NCI-H510A (cell line): ENCODE data around the gene POLL.
"Not testable (repeated sequence)": the region's sequence is repeated elsewhere in the genome, so short reads cannot be mapped to it uniquely, and the experiment has no call there.

Experiments
- DNase-seq: peaks from one replicate; lab custom pipeline; 2025; lab: John Stamatoyannopoulos, UW

Gene POLL

DNA sequence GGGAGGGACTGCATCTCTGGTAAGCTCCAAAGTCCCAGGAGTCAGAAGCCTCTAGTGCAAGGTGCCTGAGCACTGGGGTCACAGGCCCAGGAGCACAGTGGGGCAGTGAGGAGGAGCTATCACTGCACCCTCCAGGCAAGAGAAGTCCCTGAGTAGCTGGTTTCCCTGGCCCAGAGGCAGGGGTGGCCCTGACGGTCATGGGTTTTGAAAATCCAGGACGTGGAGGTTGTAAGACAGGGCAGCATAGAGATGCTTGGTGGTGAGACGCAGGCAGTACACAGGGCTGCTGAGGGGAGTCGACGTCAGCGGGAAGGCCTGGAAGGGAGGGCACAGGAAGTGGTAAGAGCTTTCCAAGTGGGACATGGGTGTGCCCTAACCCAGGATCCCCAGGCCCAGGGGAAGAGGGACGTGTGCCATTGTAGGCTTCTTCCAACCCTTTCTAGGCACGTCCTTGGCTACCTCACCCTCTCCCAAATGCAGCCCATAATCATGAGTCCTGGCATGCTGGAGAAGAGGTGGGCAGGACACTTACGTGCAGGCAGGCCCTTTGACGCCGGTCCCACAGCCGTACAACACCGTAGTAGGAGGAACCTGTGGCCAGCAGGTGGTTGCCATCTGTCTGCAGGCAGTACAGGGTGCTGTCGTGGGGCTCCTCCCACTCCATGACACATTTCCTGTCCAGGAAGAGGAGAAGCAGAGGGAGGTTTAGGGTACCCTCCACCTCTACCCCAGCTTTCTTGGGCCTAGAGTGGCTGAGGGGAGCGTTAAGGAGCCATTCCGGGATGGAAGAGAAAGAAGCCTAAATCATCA, 23.2 kb upstream of the POLL start:
- DNase-seq: no peak

DNA sequence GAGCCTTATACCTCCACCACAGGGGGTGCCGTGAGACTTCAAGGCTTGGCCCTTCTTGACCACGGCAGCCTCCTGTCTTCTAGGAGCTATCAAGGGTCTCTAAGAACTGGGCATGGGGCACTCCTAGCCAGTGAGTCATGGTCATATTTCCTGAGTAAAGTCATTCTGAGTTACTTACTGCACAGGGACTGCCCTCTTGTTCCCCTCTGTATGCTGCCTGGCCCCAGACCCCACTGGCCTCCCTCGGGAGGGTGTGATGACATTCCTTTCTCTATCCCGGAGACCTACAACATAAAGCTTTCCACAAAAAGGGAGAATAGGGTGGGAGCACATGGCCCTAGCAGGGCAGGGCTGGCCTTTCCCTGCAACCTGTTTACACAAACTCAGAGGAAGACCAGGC, 21.4 kb upstream of the POLL start:
- DNase-seq: no peak

DNA sequence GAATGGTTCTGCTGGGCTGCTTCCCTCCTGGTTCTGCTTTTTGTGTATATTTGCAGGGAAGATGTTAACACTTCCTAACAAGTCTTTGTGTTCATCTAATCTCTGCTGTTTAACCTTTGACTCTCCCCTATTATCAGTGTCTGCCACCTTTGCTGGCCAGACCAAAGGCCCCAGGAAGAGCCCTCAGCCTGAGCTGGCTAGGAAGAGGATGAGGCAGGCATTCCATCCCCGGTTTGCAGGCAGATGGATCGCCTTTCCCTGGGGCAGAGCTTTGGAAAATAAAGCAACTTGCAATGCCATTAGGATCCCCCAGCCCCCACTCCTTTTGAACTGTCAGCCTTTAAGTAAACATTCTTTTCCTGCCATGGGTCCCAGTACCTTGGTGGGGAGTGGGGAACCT, 19.1 kb upstream of the POLL start:
- no peak for DNase-seq

DNA sequence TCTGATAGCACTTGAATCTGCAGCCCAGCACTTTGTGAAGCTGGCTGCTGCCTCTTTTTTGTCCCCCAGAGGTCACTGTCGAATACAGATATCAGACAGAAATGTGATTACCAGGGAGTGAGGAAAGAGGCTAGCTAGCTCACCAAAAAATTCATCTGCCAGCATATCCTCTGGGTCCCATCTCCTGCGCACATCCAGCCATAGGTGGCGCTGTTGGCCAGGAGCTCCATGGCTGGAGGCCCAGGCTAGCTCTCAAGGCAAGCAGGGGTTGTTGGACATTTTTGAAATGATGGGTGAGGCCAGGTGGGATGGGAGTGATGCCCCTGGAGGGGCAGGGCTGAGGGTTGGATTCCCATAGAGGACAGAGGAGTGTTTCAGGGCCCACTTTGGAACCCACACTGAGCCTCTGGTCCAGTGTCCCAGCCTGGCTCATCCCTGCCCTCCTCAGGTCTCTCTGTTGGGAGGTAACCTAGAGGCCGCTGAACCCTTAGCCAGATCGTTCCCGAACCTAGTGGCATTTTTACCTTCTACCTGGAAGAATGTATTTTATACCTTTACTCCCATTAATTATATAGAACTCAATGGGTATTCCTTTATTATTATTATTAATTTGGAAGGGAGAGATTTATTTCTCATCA, 14.8 kb upstream of the POLL start:
- DNase-seq: peak; percentile 35

DNA sequence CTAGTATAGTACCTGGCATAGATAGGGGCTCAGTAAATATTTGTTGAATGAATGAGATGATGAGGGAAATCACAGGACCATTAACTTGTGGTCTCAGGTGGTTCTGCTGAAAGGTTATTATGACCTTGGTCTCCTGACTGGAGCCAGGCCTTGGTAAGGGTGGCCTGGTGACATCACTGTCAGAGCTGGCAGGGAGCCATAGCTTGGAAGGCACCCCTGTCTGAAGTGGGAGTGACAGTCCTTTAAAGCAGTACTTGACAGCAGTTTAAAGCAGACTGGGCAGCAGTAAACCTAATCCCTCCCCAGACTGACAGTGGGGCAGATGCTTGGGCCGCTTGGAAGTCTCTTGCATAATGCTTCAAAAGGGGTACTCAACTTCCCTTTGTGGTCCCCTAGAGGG, 13.5 kb upstream of the POLL start:
- DNase-seq: peak; percentile 62

DNA sequence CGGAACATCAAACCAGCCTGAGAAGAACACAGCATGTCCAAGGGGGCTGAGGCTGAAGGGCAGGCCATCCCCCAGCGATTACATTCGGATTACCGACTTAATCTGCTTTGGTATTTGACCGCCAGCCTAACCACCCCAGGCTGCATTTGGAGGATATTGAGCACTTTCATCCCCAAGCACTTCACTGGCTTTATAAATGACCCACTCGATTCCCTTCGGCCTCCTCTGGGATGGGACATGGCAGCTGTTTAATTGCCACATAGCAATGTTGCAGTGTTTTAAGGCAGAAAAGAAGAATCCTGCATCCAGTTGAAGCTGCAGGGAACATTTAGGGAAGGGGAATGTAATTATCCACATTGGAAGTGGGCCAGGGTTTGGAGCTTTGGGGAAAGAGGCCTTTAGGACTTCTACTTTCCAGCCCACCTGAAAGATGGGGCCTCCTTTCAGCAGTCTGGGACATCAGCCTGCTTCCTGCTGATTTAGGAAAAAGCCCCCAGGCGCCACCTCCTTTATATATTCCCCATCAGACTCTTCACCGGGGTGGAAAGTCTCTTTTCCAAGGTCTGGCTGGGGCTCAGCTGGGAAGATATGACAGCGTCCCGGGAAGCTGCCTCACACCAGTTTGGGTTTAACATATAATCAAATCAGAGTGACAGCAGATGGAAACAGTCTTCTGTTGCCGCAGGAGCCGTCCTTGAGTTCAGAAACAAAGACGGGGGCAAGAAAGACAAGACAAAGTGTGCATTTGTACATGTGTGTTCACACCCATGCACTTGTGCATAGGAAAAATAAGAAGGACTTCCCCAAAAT, 9.2 kb upstream of the POLL start:
- DNase-seq: no peak

DNA sequence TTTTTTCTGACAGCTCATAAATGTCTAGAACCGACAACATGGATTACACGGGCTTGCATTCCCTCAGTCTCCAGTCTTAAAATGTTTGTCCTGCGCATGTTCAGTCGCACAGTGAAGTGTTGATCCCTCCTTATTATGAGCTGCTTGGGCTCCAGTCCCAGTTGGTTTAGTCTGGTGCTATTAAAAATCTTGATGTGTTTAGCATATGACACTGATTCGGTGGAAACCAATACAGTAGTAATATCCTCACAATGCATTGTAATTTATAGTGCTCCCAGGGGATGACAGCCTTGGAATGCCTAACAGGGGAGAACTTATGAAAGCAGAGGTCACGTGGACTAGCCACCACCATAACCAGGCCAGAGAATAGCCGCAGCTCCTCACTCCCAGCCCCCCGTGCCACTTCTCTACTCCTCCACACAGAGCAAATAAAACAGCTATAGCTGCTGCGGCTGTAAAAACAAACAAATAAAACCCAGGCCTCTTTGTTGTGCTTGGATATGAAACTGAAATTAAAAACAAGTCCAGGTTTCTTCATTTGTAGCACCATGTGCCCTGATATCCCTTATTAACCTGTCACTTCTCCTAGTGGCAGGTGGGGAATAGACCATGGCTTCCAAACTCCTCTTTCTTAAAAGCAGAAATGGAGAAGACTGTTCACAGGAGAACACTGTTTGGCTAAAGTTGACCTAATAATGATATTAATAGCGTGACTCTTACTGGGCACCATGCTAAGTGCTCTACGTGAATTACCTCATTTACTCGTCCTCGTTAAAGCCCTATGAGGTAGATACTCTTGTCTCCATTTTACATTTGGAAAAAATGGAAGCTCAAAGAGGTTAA, 7.8 kb upstream of the POLL start:
- DNase-seq: peak; percentile 7

DNA sequence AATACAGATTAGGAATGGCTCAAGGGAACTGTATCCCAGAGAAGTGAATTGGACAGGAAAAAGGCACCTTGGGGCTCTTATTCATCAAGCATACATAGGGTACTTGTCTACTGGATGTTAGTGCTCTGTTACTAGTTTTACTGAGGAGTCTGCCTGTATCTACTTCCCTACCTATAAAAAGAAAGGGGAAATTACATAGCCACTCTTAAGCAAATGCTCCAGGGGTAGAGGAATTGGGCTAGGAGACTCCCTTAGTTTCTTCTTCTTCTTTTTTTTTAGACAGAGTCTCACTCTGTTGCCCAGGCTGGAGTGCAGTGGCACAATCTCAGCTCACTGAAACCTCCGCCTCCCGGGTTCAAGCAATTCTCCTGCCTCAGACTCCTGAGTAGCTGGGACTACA, 5.3 kb upstream of the POLL start:
- not testable (repeated sequence) for DNase-seq

DNA sequence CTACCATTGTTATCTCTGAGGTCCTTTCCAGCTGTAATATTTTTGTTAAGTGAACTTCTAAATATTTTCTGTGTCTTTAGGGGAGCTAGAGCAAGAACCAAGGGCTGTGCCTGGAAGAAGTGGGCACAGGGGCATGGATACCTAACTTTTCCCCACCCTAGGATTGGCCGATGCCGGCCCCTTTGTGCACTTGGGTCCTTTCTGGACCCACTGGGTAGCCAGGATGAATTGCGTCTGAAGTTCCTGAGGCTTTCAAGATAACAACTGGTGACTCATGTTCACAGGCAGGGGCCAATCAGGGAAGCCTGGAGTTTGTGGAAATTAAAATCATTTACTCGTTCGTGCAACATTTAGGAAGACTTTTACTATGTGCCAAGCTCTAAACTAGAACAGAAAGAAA, 822 bp upstream of the POLL start:
- no peak for DNase-seq

DNA sequence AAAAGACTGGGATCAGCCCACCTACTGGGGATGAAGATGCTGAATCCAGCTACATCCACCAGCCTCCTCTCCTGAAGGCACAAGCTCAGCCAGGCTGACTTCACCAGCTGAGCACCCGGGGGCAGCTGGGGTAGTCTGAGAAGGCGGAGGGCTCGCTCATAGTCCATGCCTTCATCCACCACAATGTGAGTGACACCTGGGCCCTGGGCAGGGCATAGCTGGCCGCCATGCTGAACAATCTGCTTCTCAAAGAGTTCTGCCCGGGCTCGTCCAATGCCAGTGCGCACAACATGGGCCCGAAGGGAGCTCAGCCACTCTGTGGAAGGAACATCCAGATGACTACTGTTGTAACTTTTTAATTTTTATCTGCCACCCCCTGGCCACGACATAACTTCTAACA, 2.2 kb downstream of the POLL start:
- no peak for DNase-seq

DNA sequence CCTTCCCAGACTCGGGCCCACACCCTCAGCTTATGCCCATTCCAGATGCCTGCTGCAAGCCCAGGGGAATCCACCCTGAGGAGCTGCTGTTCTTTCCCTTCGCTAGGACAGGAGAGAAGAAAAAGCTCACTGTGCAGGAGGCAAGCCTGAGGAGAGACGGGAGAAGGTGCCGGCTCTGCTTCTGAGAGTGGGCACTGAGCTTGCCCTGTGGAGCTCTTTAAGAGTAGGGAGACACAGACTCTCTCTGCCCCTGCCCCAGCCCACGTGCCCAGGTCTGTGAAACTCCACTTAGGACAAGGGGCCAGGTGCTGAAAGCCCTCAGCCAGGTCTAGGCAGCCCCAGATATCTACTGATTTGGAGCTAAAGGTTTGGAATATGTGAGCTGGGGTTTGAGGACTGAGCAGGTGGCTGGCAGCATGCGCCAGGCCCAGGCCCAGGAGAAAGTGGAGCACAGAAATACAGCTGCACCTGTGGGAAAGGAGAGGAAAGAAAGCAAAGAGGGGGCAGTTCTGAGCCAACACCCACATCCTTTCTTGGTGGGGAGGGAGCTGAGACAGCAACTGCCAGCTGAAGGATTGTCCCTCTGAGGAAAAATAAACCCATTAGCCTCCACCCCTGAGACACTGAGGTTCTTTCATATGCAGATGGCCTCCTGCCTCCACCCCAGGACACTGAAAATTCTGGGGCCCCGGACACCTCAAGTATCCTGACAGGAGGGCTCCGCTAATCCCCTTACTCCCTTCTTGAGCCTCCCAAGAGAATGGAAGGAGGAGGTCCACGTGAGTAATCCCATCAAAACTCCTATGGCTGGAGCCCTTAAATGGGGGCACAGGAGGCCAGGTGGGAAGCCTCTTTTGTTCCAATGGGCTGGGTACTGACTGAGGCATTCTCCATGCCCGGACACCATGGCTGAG, 7.3 kb downstream of the POLL start:
- no peak for DNase-seq

DNA sequence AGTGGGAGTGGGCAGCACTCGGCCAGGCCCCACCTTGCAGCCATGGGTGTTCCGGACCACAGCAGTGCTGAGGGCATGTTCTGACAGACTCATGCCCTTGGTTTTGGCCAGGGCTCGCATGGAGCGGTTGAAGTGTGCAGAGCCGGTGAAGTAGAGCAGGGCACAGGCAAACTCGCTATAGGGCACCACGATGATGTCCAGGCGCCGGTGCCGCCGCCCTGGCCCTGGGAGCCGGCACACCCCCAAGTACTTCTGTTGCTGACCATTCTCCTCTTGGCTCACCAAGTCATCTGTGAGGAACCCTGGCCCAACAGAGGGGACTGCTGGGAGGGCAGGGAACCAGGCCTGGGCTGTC, 8.6 kb downstream of the POLL start:
- DNase-seq: no peak

DNA sequence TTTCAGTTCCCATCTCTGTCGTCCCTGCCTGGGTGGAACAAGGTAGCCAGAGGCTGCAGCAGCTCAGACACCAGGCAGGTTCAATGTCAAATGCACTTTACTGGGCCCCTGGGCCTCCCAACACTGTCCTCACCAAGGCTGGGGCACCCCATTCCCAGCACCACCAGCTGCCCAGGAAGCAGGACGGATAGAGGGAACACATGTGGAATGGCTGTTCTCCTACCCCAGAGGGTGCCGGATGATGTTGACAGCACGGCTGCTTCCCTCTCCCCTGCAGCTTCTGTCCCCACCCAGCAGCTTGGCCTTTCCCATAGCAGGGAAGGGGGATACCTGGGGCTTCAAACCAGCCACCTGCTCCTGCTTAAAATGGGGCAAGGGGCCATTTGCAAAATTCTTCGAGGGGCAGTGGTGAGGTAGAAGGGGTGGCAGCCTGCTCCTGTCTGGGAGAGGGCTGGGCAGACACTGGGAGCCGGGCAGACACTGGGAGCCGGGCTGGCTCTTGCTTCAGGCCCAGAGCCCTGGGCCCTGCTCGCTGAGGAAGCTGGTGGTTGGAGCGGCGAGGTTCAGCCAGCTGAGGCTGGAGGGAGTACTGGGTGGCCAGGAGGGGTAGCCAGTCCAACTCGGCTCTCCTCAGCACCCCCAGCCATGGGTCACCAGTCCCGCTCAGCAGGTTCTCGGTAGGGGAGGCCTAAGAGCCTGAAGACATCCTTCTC, 9.1 kb downstream of the POLL start:
- no peak for DNase-seq

DNA sequence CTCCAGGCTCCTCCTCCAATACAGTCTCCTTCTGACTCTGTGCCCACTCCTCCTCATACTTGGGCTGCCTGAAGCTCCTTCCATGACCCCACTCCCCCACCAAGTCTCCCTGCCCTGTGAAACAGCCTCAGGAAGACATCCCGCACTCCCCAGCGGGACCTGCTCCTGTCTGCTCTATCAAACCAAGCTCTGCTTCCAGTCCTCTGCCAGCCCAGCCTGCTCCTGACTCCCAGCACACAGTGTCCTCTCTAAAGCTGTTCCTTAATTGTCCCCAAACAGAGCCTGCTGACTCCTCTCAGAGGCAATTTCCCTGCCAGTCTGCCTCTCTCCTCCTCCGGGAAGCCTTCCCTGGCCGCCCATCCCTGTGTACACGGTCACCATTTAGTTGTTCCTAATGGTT, 9.9 kb downstream of the POLL start:
- DNase-seq: no peak

DNA sequence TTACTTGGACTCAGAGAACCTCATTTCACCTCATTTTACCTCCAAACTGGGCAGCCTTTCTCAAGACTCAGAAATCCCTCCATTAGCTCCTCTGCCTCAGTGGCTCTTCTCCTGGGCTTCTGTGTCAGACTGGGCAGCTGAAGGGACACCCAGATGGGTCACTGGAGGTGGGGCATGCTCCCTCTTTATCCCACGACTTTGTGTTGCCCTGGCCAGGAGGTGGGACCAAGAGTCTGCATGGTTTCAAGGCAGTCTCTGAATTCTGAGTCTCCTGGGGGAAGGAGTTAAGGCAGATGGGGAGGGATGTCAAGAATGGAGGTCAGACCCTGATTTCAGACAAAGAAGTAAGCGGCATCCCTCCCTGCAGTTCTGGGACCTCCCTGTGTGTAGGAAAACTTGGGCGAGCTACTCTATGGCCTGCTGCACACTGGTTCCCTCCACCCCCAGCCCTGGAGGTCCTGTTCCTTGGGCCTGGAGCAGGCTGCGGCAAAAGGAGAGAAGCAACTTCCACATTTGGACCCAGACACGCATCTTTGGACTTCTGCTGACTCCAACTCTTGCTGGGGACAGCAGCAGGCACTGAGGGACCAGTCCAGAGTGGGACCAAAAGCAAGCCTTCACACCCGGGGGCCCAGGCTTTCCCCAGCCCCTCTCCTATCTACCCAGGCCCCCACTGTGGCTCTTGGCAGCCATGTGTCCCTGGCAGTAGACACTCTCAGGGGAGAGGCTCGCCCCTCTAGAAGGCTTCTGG, 10.8 kb downstream of the POLL start:
- no peak for DNase-seq

DNA sequence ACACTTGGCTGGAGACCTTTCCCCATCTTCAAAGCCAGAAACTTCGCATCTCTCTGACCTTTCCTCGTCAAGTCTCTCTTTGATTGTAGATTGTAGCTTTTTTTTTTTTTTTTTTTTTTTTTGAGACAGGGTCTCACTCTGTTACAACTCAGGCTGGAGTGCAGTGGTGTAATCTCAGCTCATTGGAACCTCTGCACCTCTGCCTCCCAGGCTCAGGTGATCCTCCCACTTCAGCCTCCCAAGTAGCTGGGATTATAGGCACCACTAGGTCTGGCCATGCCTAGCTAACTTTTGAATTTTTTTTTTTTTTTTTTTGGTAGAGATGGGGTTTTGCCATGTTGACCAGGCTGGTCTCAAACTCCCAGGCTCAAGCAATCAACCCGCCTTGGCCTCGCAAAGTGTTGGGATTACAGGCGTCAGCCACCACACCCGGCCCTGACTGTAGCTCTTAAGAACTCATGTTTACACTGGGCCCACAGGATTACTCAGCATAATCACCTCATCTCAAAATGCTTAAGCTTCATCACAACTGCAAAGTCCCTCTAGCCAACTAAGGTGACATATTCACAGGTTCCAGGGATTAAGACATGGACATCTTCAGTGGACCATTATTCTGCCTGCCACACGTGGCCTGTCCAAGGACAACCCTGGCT, 11.7 kb downstream of the POLL start:
- no peak for DNase-seq

DNA sequence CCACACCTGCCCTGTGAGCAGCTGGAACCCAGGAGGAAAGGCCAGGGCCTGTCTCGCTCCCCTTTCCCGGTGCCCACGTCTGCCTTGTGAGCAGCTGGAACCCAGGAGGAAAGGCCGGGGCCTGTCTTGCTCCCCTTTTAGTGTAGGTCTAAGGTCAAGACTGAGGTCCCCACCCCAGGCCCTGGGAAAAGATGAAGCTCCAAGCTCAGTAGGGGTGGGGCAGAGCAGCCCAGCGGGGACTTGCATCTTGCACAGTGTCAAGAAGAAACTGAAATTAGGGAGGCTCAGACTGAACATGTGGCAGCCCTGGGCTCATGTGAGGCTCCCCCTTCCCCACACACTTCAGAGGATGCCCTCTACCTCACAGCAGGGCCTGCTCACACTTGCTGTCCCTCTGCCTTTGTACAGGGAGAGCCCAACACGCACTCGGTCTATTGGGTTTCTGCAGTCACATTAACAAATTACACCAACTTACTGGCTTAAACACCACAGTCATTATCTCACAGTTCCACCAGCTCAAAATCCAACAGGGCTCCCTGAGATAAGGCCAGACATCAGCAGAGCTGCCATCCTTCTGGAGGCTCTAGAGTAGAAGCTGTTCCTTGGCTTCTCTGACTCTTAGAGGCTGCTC, 12.4 kb downstream of the POLL start:
- no peak for DNase-seq

DNA sequence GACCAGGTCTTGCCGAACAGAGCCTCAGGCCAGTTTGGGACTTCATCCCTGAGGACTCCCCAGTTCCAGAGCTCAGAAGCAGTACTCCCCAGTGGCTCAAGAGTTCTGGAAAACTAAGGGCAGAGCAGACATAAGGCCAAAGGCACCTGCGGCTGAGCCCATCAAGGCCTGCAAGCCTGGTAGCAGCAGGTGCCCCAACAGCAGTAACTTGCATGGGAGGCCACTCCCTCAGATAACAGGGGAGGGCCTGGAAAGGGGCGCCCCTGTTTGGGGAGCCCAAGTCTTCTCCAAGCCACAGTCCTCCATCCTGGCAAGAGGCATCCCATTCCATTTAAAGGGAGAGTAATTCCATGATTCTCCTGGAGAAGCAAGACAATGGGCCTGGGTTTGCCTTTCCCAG, 13.0 kb downstream of the POLL start:
- no peak for DNase-seq
